H1 (cell line): Measurements from ENCODE around the gene MDM4. TPM values are rescaled to one million over a fixed set of nuclear protein-coding genes. Genes with fewer than 3 reads are reported as not detected.

Experiments used
- CTCF ChIA-PET: fragments of 300-600 bp; sonication (Branson Sonifier 250); formaldehyde crosslinking; loops from one replicate; lab custom pipeline; 2021; ENCODE audit not compliant: partially characterized antibody; lab: Charles Lee
- POLR2A ChIA-PET: fragments of 300-600 bp; sonication (Branson Sonifier 250); formaldehyde crosslinking; loops from one replicate; lab custom pipeline; 2021; ENCODE audit warnings: inconsistent platforms; ENCODE audit not compliant: partially characterized antibody; lab: Charles Lee
- DNase-seq, 2 experiments: peaks; one replicate each; pipeline versions ENCODE4 v3.0.0 to v3.0.0-alpha.2; 2010 to 2022; ENCODE audit warnings: low spot score in 2 of 2, low read depth in 1 of 2, mixed read lengths in 1 of 2
- FAIRE-seq: peaks from 2 replicates; lab custom pipeline; 2011; peaks lifted over from hg19 to GRCh38; lab: Jason Lieb, UNC
- H2AFZ ChIP-seq: 2 replicates; pipeline ENCODE4 v1.8.1; 2012; ENCODE audit warnings: low read length, inconsistent platforms
- H2AK5ac ChIP-seq: 2 replicates; pipeline ENCODE4 v1.6.1; 2013; ENCODE audit warnings: low read depth, low read length
- H2BK120ac ChIP-seq: replicated peaks from 2 replicates; pipeline ENCODE3; 2013; ENCODE audit warnings: low read depth, low read length, inconsistent platforms
- H2BK12ac ChIP-seq: 2 replicates; pipeline ENCODE4 v1.6.1; 2013; ENCODE audit warnings: low read depth, low read length
- H2BK15ac ChIP-seq: 2 replicates; pipeline ENCODE4 v1.6.1; 2013; ENCODE audit warnings: low read length
- H2BK20ac ChIP-seq: 2 replicates; pipeline ENCODE4 v1.6.1; 2013; ENCODE audit warnings: low read length
- H2BK5ac ChIP-seq: 2 replicates; pipeline ENCODE4 v1.6.1; 2013; ENCODE audit warnings: low read depth, low read length
- H3K14ac ChIP-seq: 2 replicates; pipeline ENCODE4 v1.6.1; 2013; ENCODE audit warnings: inconsistent platforms; ENCODE audit not compliant: insufficient read length
- H3K18ac ChIP-seq: 2 replicates; pipeline ENCODE4 v1.6.1; 2013; ENCODE audit warnings: low read length; ENCODE audit errors: extremely low read depth
- H3K23ac ChIP-seq: 2 replicates; pipeline ENCODE4 v1.6.1; 2013; ENCODE audit warnings: inconsistent platforms; ENCODE audit not compliant: insufficient read length
- H3K23me2 ChIP-seq: 2 replicates; pipeline ENCODE4 v1.6.1; 2013; ENCODE audit warnings: low read depth, low read length
- H3K27ac ChIP-seq: 2 replicates; pipeline ENCODE4 v1.6.1; 2011; ENCODE audit warnings: low read depth, low read length, inconsistent platforms
- H3K27me3 ChIP-seq, 4 experiments: replicated peaks in 1 of 4; 1 replicate in 1 of 4; 2 replicates in 3 of 4; pipeline versions ENCODE4 v1.6.1 to v1.8.1; 2011 to 2013; ENCODE audit warnings: low read length in 3 of 4, mild to moderate bottlenecking in 3 of 4, inconsistent platforms in 2 of 4, mixed read lengths in 2 of 4, moderate library complexity in 1 of 4; ENCODE audit not compliant: control insufficient read depth in 3 of 4, insufficient read depth in 3 of 4; ENCODE audit errors: extremely low read depth in 1 of 4
- H3K36me3 ChIP-seq, 4 experiments: 2 replicates each; pipeline versions ENCODE4 v1.6.1 to v1.8.1; 2011 to 2013; ENCODE audit warnings: mild to moderate bottlenecking in 4 of 4, low read length in 3 of 4, moderate library complexity in 2 of 4, control low read depth in 1 of 4, inconsistent platforms in 1 of 4; ENCODE audit not compliant: insufficient read depth in 4 of 4, control insufficient read depth in 2 of 4
- H3K4ac ChIP-seq: replicated peaks from 2 replicates; pipeline ENCODE3; 2013; ENCODE audit warnings: low read length, low read depth, mixed read lengths, inconsistent platforms; ENCODE audit not compliant: insufficient read length
- H3K4me1 ChIP-seq, 4 experiments: replicated peaks in 1 of 4; 1 replicate in 1 of 4; 2 replicates in 3 of 4; pipeline versions ENCODE4 v1.6.1 to v1.8.1; 2011 to 2013; ENCODE audit warnings: low read length in 3 of 4, inconsistent platforms in 2 of 4, mixed read lengths in 1 of 4; ENCODE audit not compliant: insufficient read depth in 4 of 4, control insufficient read depth in 3 of 4
- H3K4me2 ChIP-seq, 2 experiments: 2 replicates each; pipeline versions ENCODE4 v1.6.1 to v1.8.1; 2011 to 2013; ENCODE audit warnings: low read depth in 2 of 2, low read length in 2 of 2, control low read depth in 1 of 2, inconsistent platforms in 1 of 2, mild to moderate bottlenecking in 1 of 2; ENCODE audit not compliant: insufficient read depth in 1 of 2
- H3K4me3 ChIP-seq, 4 experiments: fragments of 200-600, 300-600 bp in 1 of 4; sonication (generic), shearing (Covaris generic), sonication (Bioruptor Twin) in 1 of 4; 2 replicates each; pipeline versions ENCODE4 v1.5.1 to v1.8.1; 2011 to 2016; ENCODE audit warnings: low read length in 4 of 4, low read depth in 3 of 4, control low read depth in 2 of 4, inconsistent platforms in 2 of 4, mild to moderate bottlenecking in 2 of 4, mixed read lengths in 1 of 4, moderate library complexity in 1 of 4; ENCODE audit not compliant: insufficient read depth in 2 of 4; ENCODE audit errors: extremely low read depth in 1 of 4
- H3K56ac ChIP-seq: replicated peaks from 2 replicates; pipeline ENCODE3; 2013; ENCODE audit warnings: low read depth, mild to moderate bottlenecking, mixed read lengths, low read length, inconsistent platforms; ENCODE audit not compliant: insufficient read length
- H3K79me1 ChIP-seq: 2 replicates; pipeline ENCODE4 v1.6.1; 2013; ENCODE audit warnings: low read depth, low read length, control low read depth
- H3K79me2 ChIP-seq, 2 experiments: 2 replicates each; pipeline versions ENCODE4 v1.6.1 to v1.8.1; 2012 to 2013; ENCODE audit warnings: low read length in 2 of 2, mild to moderate bottlenecking in 2 of 2, inconsistent platforms in 1 of 2; ENCODE audit not compliant: insufficient read depth in 2 of 2, control insufficient read depth in 1 of 2
- H3K9ac ChIP-seq, 4 experiments: replicated peaks in 1 of 4; 1 replicate in 1 of 4; 2 replicates in 3 of 4; pipeline versions ENCODE4 v1.6.1 to v1.8.1; 2011 to 2013; ENCODE audit warnings: low read depth in 3 of 4, low read length in 3 of 4, control low read depth in 2 of 4, mild to moderate bottlenecking in 2 of 4, moderate library complexity in 2 of 4, inconsistent platforms in 1 of 4; ENCODE audit errors: extremely low read depth in 1 of 4
- H3K9me3 ChIP-seq, 2 experiments: 2 replicates each; pipeline versions ENCODE4 v1.6.1 to v1.8.1; 2012 to 2013; ENCODE audit warnings: mild to moderate bottlenecking in 2 of 2, moderate library complexity in 2 of 2, control low read depth in 1 of 2, inconsistent platforms in 1 of 2, low read depth in 1 of 2, low read length in 1 of 2, mixed read lengths in 1 of 2; ENCODE audit not compliant: insufficient read depth in 2 of 2
- H4K20me1 ChIP-seq, 2 experiments: replicated peaks in 1 of 2; 2 replicates each; pipeline versions ENCODE3 to v1.8.1; 2011 to 2013; ENCODE audit warnings: inconsistent platforms in 2 of 2, low read length in 2 of 2, mild to moderate bottlenecking in 1 of 2; ENCODE audit not compliant: insufficient read depth in 2 of 2, control insufficient read depth in 1 of 2
- H4K5ac ChIP-seq: 2 replicates; pipeline ENCODE4 v1.6.1; 2013; ENCODE audit warnings: low read length, low read depth, mixed read lengths, inconsistent platforms; ENCODE audit not compliant: insufficient read length
- H4K8ac ChIP-seq: 2 replicates; pipeline ENCODE4 v1.8.0; 2013; ENCODE audit warnings: mild to moderate bottlenecking, moderate library complexity, low read length, inconsistent platforms; ENCODE audit not compliant: insufficient read depth; ENCODE audit errors: extremely low read depth
- H4K91ac ChIP-seq: replicated peaks from 2 replicates; pipeline ENCODE3; 2013; ENCODE audit warnings: low read length, mixed read lengths, inconsistent platforms; ENCODE audit not compliant: insufficient read length
- BRCA1 ChIP-seq: IDR thresholded peaks from 2 replicates; pipeline ENCODE4 v1.6.1; 2012; ENCODE audit warnings: low read depth, low read length, improper control_type of control experiment
- CREB1 ChIP-seq: IDR thresholded peaks from 2 replicates; pipeline ENCODE4 v1.6.1; 2012; ENCODE audit warnings: inconsistent platforms
- E2F6 ChIP-seq: IDR thresholded peaks from 2 replicates; pipeline ENCODE4 v1.6.1; 2012; ENCODE audit warnings: inconsistent platforms
- EZH2 ChIP-seq: fragments of 200-600 bp; sonication (generic); IDR thresholded peaks from 2 replicates; pipeline ENCODE4 v1.7.1; 2012; ENCODE audit warnings: low read depth, mild to moderate bottlenecking, moderate library complexity, low read length, inconsistent platforms; ENCODE audit not compliant: severe bottlenecking
- HDAC2 ChIP-seq, 2 experiments: fragments of 300-600 bp in 1 of 2; sonication (generic) in 1 of 2; IDR thresholded peaks; 2 replicates each; pipeline ENCODE4 v1.6.1; 2011 to 2012; ENCODE audit warnings: low read depth in 2 of 2, low read length in 2 of 2, mild to moderate bottlenecking in 2 of 2, moderate library complexity in 2 of 2, borderline replicate concordance in 1 of 2, inconsistent platforms in 1 of 2
- NRF1 ChIP-seq: IDR thresholded peaks from 2 replicates; pipeline ENCODE4 v1.6.1; 2011; ENCODE audit warnings: mild to moderate bottlenecking, low read depth, low read length, improper control_type of control experiment
- RBBP5 ChIP-seq: IDR thresholded peaks from 2 replicates; pipeline ENCODE4 v1.7.1; 2012; ENCODE audit warnings: low read depth, mild to moderate bottlenecking, inconsistent platforms, low read length, moderate library complexity, borderline replicate concordance
- RXRA ChIP-seq: IDR thresholded peaks from 2 replicates; pipeline ENCODE4 v1.6.1; 2011; ENCODE audit warnings: low read depth, mild to moderate bottlenecking, low read length, moderate library complexity; ENCODE audit not compliant: insufficient read depth
- YY1 ChIP-seq: IDR thresholded peaks from 2 replicates; pipeline ENCODE4 v1.6.1; 2011; ENCODE audit warnings: low read depth, mild to moderate bottlenecking, low read length
- WGBS, 2 experiments: shearing (Covaris generic) in 1 of 2; methylation state at CpG; one replicate each; pipeline versions ENCODE4 v1.1.6 to v1.1.7; 2013 to 2015; ENCODE audit warnings: low lambda C conversion rate in 2 of 2, mixed read lengths in 2 of 2, inconsistent platforms in 1 of 2, low coverage in 1 of 2, missing lambda C conversion rate in 1 of 2; ENCODE audit not compliant: insufficient replicate concordance in 2 of 2, insufficient coverage in 1 of 2, insufficient read length in 1 of 2; ENCODE audit errors: extremely low coverage in 1 of 2, missing lambda C conversion rate in 1 of 2; 5-methylcytosine and 5-hydroxymethylcytosine counted together
- polyA plus RNA-seq, 7 experiments: library from polyadenylated mRNA; depleted of rRNA in 3 of 7; stranded (reverse) in 5 of 7; unstranded in 2 of 7; fragments of >200 nt in 5 of 7; fragments of 200-250 nt in 2 of 7; gene quantifications; 1 replicate in 5 of 7; 2 replicates in 1 of 7; 4 replicates in 1 of 7; pipeline versions ENCODE4 v1.2.1 to v1.2.3, GENCODE V29; 2011 to 2013; ENCODE audit warnings: missing spikeins in 2 of 7, mixed read lengths in 2 of 7
- total RNA-seq: library from RNA; stranded (reverse); fragmentation: NEBNext Ultra II Directional; extraction: Animal tissue kit (Norgen Biotek cat#: 25700); gene quantifications from 2 replicates; pipeline ENCODE4 v1.2.1, GENCODE V29; 2021

The MDM4 gene
- total and polyA plus RNA-seq, 2 of the 8 experiments (the other 6 are each of a cell fraction or from before 2014, with no cell fraction given) = 10.8 to 84.9 TPM

- no peak overlapping the region for H3K18ac ChIP-seq
- H4K91ac ChIP-seq = no peak overlapping the region
- 90% methylated on average over 2 of the region's 2 CpGs; no CpG with 5 or more reads in 1 of the 2 experiments for WGBS, 2 experiments
- FAIRE-seq (no peak), DNase-seq (no peak)
- no peak overlapping the region for H3K56ac ChIP-seq
- no peak overlapping the region for H3K4ac ChIP-seq
- no peak overlapping the region for H2AK5ac ChIP-seq
- H2BK20ac ChIP-seq = no peak overlapping the region
- H4K5ac ChIP-seq = no peak overlapping the region
- ChIA-PET POLR2A (interaction anchor here (0.6 to 6.8 kb wide), 7 partner anchors 8 to 107 kb away, joined by 3 to 106 read pairs (median 11); no protein-coding TSS in a partner anchor), CTCF (interaction anchor here (0.6 to 49.0 kb wide), 4 partner anchors 12 to 1459 kb away, joined by 3 to 2124 read pairs (median 4); no protein-coding TSS in a partner anchor)
- H3K27me3 ChIP-seq = no peaks in the 10 kb centered on the region
- H3K9me3 ChIP-seq = no peaks in the 10 kb centered on the region
- peaks cover 2% of the 10 kb centered on the region for H3K23me2 ChIP-seq
- H2BK5ac ChIP-seq = no peak overlapping the region
- H3K14ac ChIP-seq = no peak overlapping the region
- no peaks in the 10 kb centered on the region; a peak in 1 of 7 replicates for H3K4me1 ChIP-seq
- no peak overlapping the region for H3K4me3 ChIP-seq
- peaks cover 2% of the 10 kb centered on the region; the same call in 1 of the 2 replicates for H3K79me1 ChIP-seq
- H2BK120ac ChIP-seq = no peak overlapping the region
- no peak overlapping the region for H2AFZ ChIP-seq
- no peak overlapping the region for H3K9ac ChIP-seq
- no peak overlapping the region for H3K27ac ChIP-seq
- peaks cover 12 to 33% of the 10 kb centered on the region in 2 experiments for H3K79me2 ChIP-seq
- H3K23ac ChIP-seq = no peak overlapping the region
- H3K36me3 ChIP-seq = peaks cover 0 to 9% (median 0%) of the 10 kb centered on the region in 4 experiments; a peak in 3 of 8 replicates
- no peak overlapping the region for H4K8ac ChIP-seq
- H2BK15ac ChIP-seq = no peak overlapping the region
- no peak overlapping the region for H3K4me2 ChIP-seq
- H2BK12ac ChIP-seq = no peak overlapping the region
- no peaks in the 10 kb centered on the region for H4K20me1 ChIP-seq
- TF ChIP-seq EZH2 = no peak
- no peak for TF ChIP-seq E2F6
- TF ChIP-seq HDAC2 (IDR thresholded peaks at IDR 0.05; ENCODE audit: borderline replicate concordance in 1 of 2, low read depth in 2 of 2, low read length in 2 of 2) = no peak
- no peak for TF ChIP-seq YY1
- TF ChIP-seq RXRA = no peak
- TF ChIP-seq CREB1 = no peak
- TF ChIP-seq RBBP5 = no peak
- TF ChIP-seq NRF1 = no peak
- TF ChIP-seq BRCA1 = no peak
Measured at GRCh38 chr1:204514828-204515227, 1.4 kb upstream of the MDM4 start.
